HL-60/S4 (cell line): Measurements from ENCODE around the gene GPC3.
"Not testable (repeated sequence)": the region's sequence is repeated elsewhere in the genome, so short reads cannot be mapped to it uniquely, and the experiment has no call there.

ENCODE experiments used
- in situ Hi-C: fragments of 300-500 bp; cut with MboI; formaldehyde crosslinking; loops from 2 replicates; pipeline ENCODE4 v1.14.3; 2022; ENCODE audit warnings: low sequenced_read_pairs

GPC3 gene

GRCh38 chrX:133905305-133905704 lies 80.1 kb downstream of the GPC3 start:
- in situ Hi-C loops: no loop called here

GRCh38 chrX:133897593-133898163 lies 87.7 kb downstream of the GPC3 start:
- in situ Hi-C loops: no loop called here

- in situ Hi-C loops: no loop called here
Measured at GRCh38 chrX:133892337-133892736, 93.1 kb downstream of the GPC3 start.

GRCh38 chrX:133888984-133889383 lies 96.4 kb downstream of the GPC3 start:
- in situ Hi-C loops: no loop called here

GRCh38 chrX:133888084-133888483 lies 97.3 kb downstream of the GPC3 start:
- in situ Hi-C loops: not testable (repeated sequence)

GRCh38 chrX:133884430-133885394 lies 100.7 kb downstream of the GPC3 start:
- in situ Hi-C loops: no loop called here

- in situ Hi-C loops: no loop called here
Measured at GRCh38 chrX:133881893-133882292, 103.5 kb downstream of the GPC3 start.

- in situ Hi-C loops: no loop called here
Measured at GRCh38 chrX:133881007-133881406, 104.4 kb downstream of the GPC3 start.

GRCh38 chrX:133880032-133880443 lies 105.4 kb downstream of the GPC3 start:
- in situ Hi-C loops: no loop called here

GRCh38 chrX:133878710-133879109 lies 106.7 kb downstream of the GPC3 start:
- in situ Hi-C loops: no loop called here

- in situ Hi-C loops: no loop called here
Measured at GRCh38 chrX:133876646-133877045, 108.7 kb downstream of the GPC3 start.

- in situ Hi-C loops: no loop called here
Measured at GRCh38 chrX:133869270-133869669, 116.1 kb downstream of the GPC3 start.

GRCh38 chrX:133868682-133869081 lies 116.7 kb downstream of the GPC3 start:
- in situ Hi-C loops: no loop called here

- in situ Hi-C loops: no loop called here
Measured at GRCh38 chrX:133868250-133868649, 117.1 kb downstream of the GPC3 start.

GRCh38 chrX:133865761-133866471 lies 119.5 kb downstream of the GPC3 start:
- in situ Hi-C loops: no loop called here

GRCh38 chrX:133864236-133864635 lies 121.2 kb downstream of the GPC3 start:
- in situ Hi-C loops: no loop called here

GRCh38 chrX:133859860-133860259 lies 125.5 kb downstream of the GPC3 start:
- in situ Hi-C loops: no loop called here

- in situ Hi-C loops: no loop called here
Measured at GRCh38 chrX:133859336-133859735, 126.1 kb downstream of the GPC3 start.

- in situ Hi-C loops: no loop called here
Measured at GRCh38 chrX:133857640-133858269, 127.6 kb downstream of the GPC3 start.

GRCh38 chrX:133856819-133857218 lies 128.6 kb downstream of the GPC3 start:
- in situ Hi-C loops: no loop called here

GRCh38 chrX:133854290-133854689 lies 131.1 kb downstream of the GPC3 start:
- in situ Hi-C loops: no loop called here
